Activated CD8-positive, alpha-beta memory T cell treated with anti-CD3 and anti-CD28 coated beads for 4 hours (primary cell): ENCODE measurements around the gene TBXT.
"Not testable (repeated sequence)": the region's sequence is repeated elsewhere in the genome, so short reads cannot be mapped to it uniquely, and the experiment has no call there.

Source experiments
- DNase-seq, 2 donors: peaks; one replicate each; pipeline ENCODE4 v3.0.0-alpha.2; 2020; ENCODE audit warnings: low read depth in 2 of 2

Gene TBXT

GRCh38 chr6:166172546-166172945 is 4.9 kb upstream of the TBXT start:
- no peak for DNase-seq

- no peak for DNase-seq
Observed at GRCh38 chr6:166169549-166170421, 2.1 kb upstream of the TBXT start.

GRCh38 chr6:166168616-166169548 is 1.2 kb upstream of the TBXT start:
- DNase-seq, result no peak

- no peak for DNase-seq
Observed at GRCh38 chr6:166167258-166167731, 356 bp downstream of the TBXT start.

- DNase-seq, result no peak
Observed at GRCh38 chr6:166166314-166167257, 1.1 kb downstream of the TBXT start.

- DNase-seq, result no peak
Observed at GRCh38 chr6:166165558-166166313, 1.9 kb downstream of the TBXT start.

GRCh38 chr6:166162599-166163342 is 4.9 kb downstream of the TBXT start:
- DNase-seq, result no peak

GRCh38 chr6:166157930-166158617 is 9.6 kb downstream of the TBXT start:
- DNase-seq, result no peak

GRCh38 chr6:166156942-166157341 is 10.7 kb downstream of the TBXT start:
- DNase-seq, result no peak

GRCh38 chr6:166153966-166154365 is 13.7 kb downstream of the TBXT start:
- DNase-seq, result no peak

- DNase-seq, result no peak
Observed at GRCh38 chr6:166152660-166153059, 15.0 kb downstream of the TBXT start.

- DNase-seq, result no peak
Observed at GRCh38 chr6:166151798-166152197, 15.9 kb downstream of the TBXT start.

- no peak for DNase-seq
Observed at GRCh38 chr6:166145751-166146150, 21.9 kb downstream of the TBXT start.

- no peak for DNase-seq
Observed at GRCh38 chr6:166143011-166143410, 24.6 kb downstream of the TBXT start.

- no peak for DNase-seq
Observed at GRCh38 chr6:166127624-166128472, 39.8 kb downstream of the TBXT start.

GRCh38 chr6:166123115-166123514 is 44.5 kb downstream of the TBXT start:
- not testable (repeated sequence) for DNase-seq

GRCh38 chr6:166121726-166122125 is 45.9 kb downstream of the TBXT start:
- no peak for DNase-seq
